Mesenchymal stem cell (in vitro differentiated cells and primary cell): ENCODE measurements around the gene AK4.
A peak's percentile ranks its signal among the peaks of the same experiment; 100 is the strongest.

Experiments used
- DNase-seq: peaks from one replicate; pipeline ENCODE4 v3.0.0-alpha.2; 2013
- H2AFZ ChIP-seq: one replicate; pipeline ENCODE4 v1.6.1; 2013; ENCODE audit warnings: low read depth, mild to moderate bottlenecking, control low read depth, inconsistent platforms, low read length, moderate library complexity
- H2AK5ac ChIP-seq: 2 replicates; pipeline ENCODE4 v1.6.1; 2013; ENCODE audit warnings: low read length, moderate library complexity, mild to moderate bottlenecking, inconsistent platforms; ENCODE audit not compliant: severe bottlenecking
- H2BK120ac ChIP-seq: one replicate; pipeline ENCODE4 v1.6.1; 2013; ENCODE audit warnings: low read depth, mild to moderate bottlenecking, inconsistent platforms, low read length, moderate library complexity
- H2BK12ac ChIP-seq, 2 experiments: one replicate each; pipeline ENCODE4 v1.6.1; 2013; ENCODE audit warnings: inconsistent platforms in 2 of 2, low read length in 2 of 2, mild to moderate bottlenecking in 2 of 2, moderate library complexity in 2 of 2, control low read depth in 1 of 2
- H2BK15ac ChIP-seq: one replicate; pipeline ENCODE4 v1.6.1; 2013; ENCODE audit warnings: mild to moderate bottlenecking, low read depth, inconsistent platforms; ENCODE audit not compliant: poor library complexity, severe bottlenecking
- H2BK5ac ChIP-seq: 2 replicates; pipeline ENCODE4 v1.6.1; 2013; ENCODE audit warnings: low read depth, mild to moderate bottlenecking, low read length, control low read depth, inconsistent platforms; ENCODE audit not compliant: poor library complexity, severe bottlenecking
- H3K14ac ChIP-seq, 2 experiments: one replicate each; pipeline ENCODE4 v1.6.1; 2013; ENCODE audit warnings: inconsistent platforms in 2 of 2, low read length in 2 of 2, control low read depth in 1 of 2, mild to moderate bottlenecking in 1 of 2, moderate library complexity in 1 of 2
- H3K18ac ChIP-seq, 2 experiments: one replicate each; pipeline ENCODE4 v1.6.1; 2013; ENCODE audit warnings: inconsistent platforms in 2 of 2, low read length in 2 of 2, control low read depth in 1 of 2, low read depth in 1 of 2, mild to moderate bottlenecking in 1 of 2
- H3K23ac ChIP-seq, 2 experiments: one replicate each; pipeline ENCODE4 v1.6.1; 2013; ENCODE audit warnings: inconsistent platforms in 2 of 2, low read length in 2 of 2, mild to moderate bottlenecking in 2 of 2, moderate library complexity in 2 of 2, control low read depth in 1 of 2
- H3K27ac ChIP-seq: 2 replicates; pipeline ENCODE4 v1.5.1; 2013; ENCODE audit warnings: mild to moderate bottlenecking, moderate library complexity, low read length, control low read depth, inconsistent platforms; ENCODE audit not compliant: poor library complexity, severe bottlenecking
- H3K27me3 ChIP-seq, 2 experiments: 2 replicates each; pipeline versions ENCODE4 v1.6.1 to v1.7.0; 2013; ENCODE audit warnings: low read length in 2 of 2, mild to moderate bottlenecking in 2 of 2, moderate library complexity in 2 of 2, control low read depth in 1 of 2, inconsistent platforms in 1 of 2; ENCODE audit not compliant: control insufficient read depth in 1 of 2, insufficient read depth in 1 of 2
- H3K36me3 ChIP-seq, 2 experiments: 2 replicates each; pipeline versions ENCODE4 v1.6.1 to v1.7.0; 2013; ENCODE audit warnings: low read length in 2 of 2, control low read depth in 1 of 2, inconsistent platforms in 1 of 2, low read depth in 1 of 2, mild to moderate bottlenecking in 1 of 2; ENCODE audit not compliant: insufficient read depth in 2 of 2, control insufficient read depth in 1 of 2
- H3K4ac ChIP-seq, 2 experiments: one replicate each; pipeline ENCODE4 v1.6.1; 2013; ENCODE audit warnings: inconsistent platforms in 2 of 2, low read length in 2 of 2, mild to moderate bottlenecking in 2 of 2, moderate library complexity in 2 of 2, control low read depth in 1 of 2, low read depth in 1 of 2
- H3K4me1 ChIP-seq: 2 replicates; pipeline ENCODE4 v1.6.1; 2013; ENCODE audit warnings: low read depth, low read length, control low read depth; ENCODE audit not compliant: control insufficient read depth, insufficient read depth
- H3K4me2 ChIP-seq: 2 replicates; pipeline ENCODE4 v1.6.1; 2013; ENCODE audit warnings: low read length, mild to moderate bottlenecking, inconsistent platforms; ENCODE audit not compliant: poor library complexity, severe bottlenecking
- H3K4me3 ChIP-seq, 2 experiments: 2 replicates each; pipeline versions ENCODE4 v1.5.1 to v1.7.0; 2013; ENCODE audit warnings: low read length in 2 of 2, mild to moderate bottlenecking in 2 of 2, control low read depth in 1 of 2, low read depth in 1 of 2; ENCODE audit not compliant: insufficient read depth in 1 of 2
- H3K79me1 ChIP-seq: replicated peaks from 2 replicates; pipeline ENCODE4 v1.6.1; 2013; ENCODE audit warnings: mild to moderate bottlenecking, control low read depth, low read length, inconsistent platforms; ENCODE audit not compliant: poor library complexity, severe bottlenecking
- H3K9ac ChIP-seq: 2 replicates; pipeline ENCODE4 v1.7.0; 2013; ENCODE audit warnings: mild to moderate bottlenecking, low read length, moderate library complexity
- H3K9me3 ChIP-seq: 2 replicates; pipeline ENCODE4 v1.7.0; 2013; ENCODE audit warnings: mild to moderate bottlenecking, low read length; ENCODE audit not compliant: control insufficient read depth
- H4K8ac ChIP-seq: one replicate; pipeline ENCODE4 v1.6.1; 2013; ENCODE audit warnings: inconsistent platforms, mild to moderate bottlenecking, low read length, moderate library complexity
- H4K91ac ChIP-seq: one replicate; pipeline ENCODE4 v1.6.1; 2013; ENCODE audit warnings: mild to moderate bottlenecking, low read length, inconsistent platforms
- WGBS: methylation state at CpG from one replicate; pipeline ENCODE4 v1.1.7; 2013; ENCODE audit warnings: mixed read lengths; 5-methylcytosine and 5-hydroxymethylcytosine counted together

The AK4 gene

GRCh38 chr1:65149351-65150107 is 1.5 kb downstream of the AK4 start:
- peak overlapping the region; percentile 85 to 87 for H3K4me3 ChIP-seq
- H3K4me1 ChIP-seq = peaks cover 11% of the 10 kb centered on the region
- no peak overlapping the region for H2BK15ac ChIP-seq
- no peak overlapping the region for H3K4ac ChIP-seq
- no peak overlapping the region for H2AK5ac ChIP-seq
- peak; percentile 12 for DNase-seq
- no peak overlapping the region for H2AFZ ChIP-seq
- no peaks in the 10 kb centered on the region for H3K36me3 ChIP-seq
- no peak overlapping the region for H2BK120ac ChIP-seq
- 3% methylated on average over 8 of the region's 14 CpGs for WGBS
- H3K23ac ChIP-seq = no peak overlapping the region
- H3K14ac ChIP-seq = no peak overlapping the region
- no peak overlapping the region for H4K8ac ChIP-seq
- no peak overlapping the region for H3K18ac ChIP-seq
- H3K9me3 ChIP-seq = no peaks in the 10 kb centered on the region
- H3K27me3 ChIP-seq = peaks cover 0 to 5% of the 10 kb centered on the region in 2 experiments
- H3K79me1 ChIP-seq = peaks cover 11% of the 10 kb centered on the region
- H3K4me2 ChIP-seq = peak overlapping the region; percentile 87
- peak overlapping the region; percentile 87 for H3K9ac ChIP-seq
- no peak overlapping the region for H2BK12ac ChIP-seq
- peak overlapping the region; percentile 17 for H3K27ac ChIP-seq
- H2BK5ac ChIP-seq = no peak overlapping the region
- no peak overlapping the region for H4K91ac ChIP-seq

GRCh38 chr1:65150108-65150463 is 2.1 kb downstream of the AK4 start:
- peaks cover 11% of the 10 kb centered on the region for H3K79me1 ChIP-seq
- no peak overlapping the region for H3K27ac ChIP-seq
- H3K4me3 ChIP-seq = peak overlapping the region in 1 of 2 experiments; percentile 85
- H3K14ac ChIP-seq = no peak overlapping the region
- no peaks in the 10 kb centered on the region for H3K9me3 ChIP-seq
- peaks cover 0 to 5% of the 10 kb centered on the region in 2 experiments for H3K27me3 ChIP-seq
- H4K91ac ChIP-seq = no peak overlapping the region
- no peak overlapping the region for H3K4ac ChIP-seq
- H3K9ac ChIP-seq = peak overlapping the region; percentile 87
- H2AFZ ChIP-seq = no peak overlapping the region
- H2AK5ac ChIP-seq = no peak overlapping the region
- H2BK12ac ChIP-seq = no peak overlapping the region
- peaks cover 11% of the 10 kb centered on the region for H3K4me1 ChIP-seq
- H3K4me2 ChIP-seq = no peak overlapping the region
- H4K8ac ChIP-seq = no peak overlapping the region
- no peak overlapping the region for H3K18ac ChIP-seq
- H3K23ac ChIP-seq = no peak overlapping the region
- no peak for DNase-seq
- no peak overlapping the region for H2BK15ac ChIP-seq
- no peaks in the 10 kb centered on the region for H3K36me3 ChIP-seq
- no peak overlapping the region for H2BK5ac ChIP-seq
- H2BK120ac ChIP-seq = no peak overlapping the region

GRCh38 chr1:65150583-65151263 is 2.7 kb downstream of the AK4 start:
- Histone ChIP-seq H2BK120ac (no peak overlapping the region), H4K8ac (no peak overlapping the region), H3K18ac (no peak overlapping the region), H3K9me3 (no peaks in the 10 kb centered on the region), H3K36me3 (no peaks in the 10 kb centered on the region), H3K4ac (no peak overlapping the region), H3K4me3 (no peak overlapping the region), H3K9ac (no peak overlapping the region), H3K23ac (no peak overlapping the region), H4K91ac (no peak overlapping the region), H2BK15ac (no peak overlapping the region), H3K14ac (no peak overlapping the region), H3K4me1 (peaks cover 11% of the 10 kb centered on the region), H2AFZ (no peak overlapping the region), H2BK12ac (no peak overlapping the region), H2AK5ac (no peak overlapping the region), H3K4me2 (no peak overlapping the region), H3K79me1 (peaks cover 11% of the 10 kb centered on the region), H3K27ac (no peak overlapping the region), H2BK5ac (no peak overlapping the region), H3K27me3 (peaks cover 0 to 5% of the 10 kb centered on the region in 2 experiments)
- 81% methylated on average over 20 of the region's 23 CpGs for WGBS
- no peak for DNase-seq

- no CpG with 5 or more reads among the region's 1 CpG for WGBS
- no peak overlapping the region for H3K18ac ChIP-seq
- no peak overlapping the region for H2BK120ac ChIP-seq
- no peak overlapping the region for H3K4ac ChIP-seq
- no peak overlapping the region for H2BK12ac ChIP-seq
- H3K4me3 ChIP-seq = no peak overlapping the region
- peaks cover 11% of the 10 kb centered on the region for H3K79me1 ChIP-seq
- H3K27me3 ChIP-seq = no peaks in the 10 kb centered on the region
- H3K27ac ChIP-seq = no peak overlapping the region
- H4K8ac ChIP-seq = no peak overlapping the region
- H3K23ac ChIP-seq = no peak overlapping the region
- no peak for DNase-seq
- no peak overlapping the region for H3K14ac ChIP-seq
- no peak overlapping the region for H2BK15ac ChIP-seq
- H2AFZ ChIP-seq = no peak overlapping the region
- H3K4me2 ChIP-seq = no peak overlapping the region
- H2AK5ac ChIP-seq = no peak overlapping the region
- H3K9me3 ChIP-seq = no peaks in the 10 kb centered on the region
- H4K91ac ChIP-seq = no peak overlapping the region
- no peak overlapping the region for H2BK5ac ChIP-seq
- H3K9ac ChIP-seq = no peak overlapping the region
- H3K4me1 ChIP-seq = peaks cover 11% of the 10 kb centered on the region
- H3K36me3 ChIP-seq = no peaks in the 10 kb centered on the region
Measured at GRCh38 chr1:65151641-65152040, 3.6 kb downstream of the AK4 start.
